Astrocyte of the spinal cord (primary cell): ENCODE results near the gene MTIF2.
"Not testable (repeated sequence)": the region's sequence is repeated elsewhere in the genome, so short reads cannot be mapped to it uniquely, and the experiment has no call there.

Source experiments
- DNase-seq: peaks from one replicate; pipeline ENCODE4 v3.0.0; 2011; ENCODE audit warnings: low read depth, low spot score
- H3K4me3 ChIP-seq: 2 replicates; pipeline ENCODE4 v1.5.1; 2011; ENCODE audit warnings: low read depth, mild to moderate bottlenecking, low read length, moderate library complexity
- in situ Hi-C: cut with HindIII; loops from 2 replicates; pipeline ENCODE4 v1.10.0; 2017; ENCODE audit warnings: low sequenced_read_pairs
- TF ChIP-seq, protein P1 (sequence below): IDR thresholded peaks from 2 replicates; pipeline ENCODE4 v1.5.1; 2012; ENCODE audit warnings: low read depth, mild to moderate bottlenecking, low read length, inconsistent platforms

The MTIF2 gene

DNA sequence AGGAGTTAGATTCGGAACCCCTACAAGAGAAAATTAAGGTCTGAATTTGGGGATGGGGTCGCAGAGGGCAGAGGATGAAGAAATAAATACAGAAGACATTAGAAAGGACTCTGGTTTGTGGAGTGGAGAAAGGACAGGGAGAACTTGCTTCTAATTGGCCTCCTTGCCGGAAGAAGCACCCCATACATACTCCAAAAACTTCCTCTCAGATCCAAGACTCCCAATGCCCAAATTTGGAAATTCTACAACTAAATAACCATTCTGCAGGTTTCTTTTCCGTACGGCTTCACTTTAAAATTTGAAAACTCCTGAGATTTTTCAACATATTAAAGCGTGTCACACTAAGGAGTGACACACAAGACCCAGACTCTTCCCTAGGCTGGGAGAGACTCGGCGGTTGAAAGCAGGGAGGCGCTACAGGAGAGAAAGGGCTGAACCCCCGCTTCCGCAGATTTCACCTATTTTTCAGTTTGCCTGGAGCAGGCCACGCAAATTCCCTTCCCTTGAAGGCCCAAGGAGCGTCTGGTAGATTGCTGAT is 37.4 kb downstream of the MTIF2 start:
- in situ Hi-C loops: no loop called here
- peak; percentile 20 for DNase-seq
- TF ChIP-seq, protein P1, sequence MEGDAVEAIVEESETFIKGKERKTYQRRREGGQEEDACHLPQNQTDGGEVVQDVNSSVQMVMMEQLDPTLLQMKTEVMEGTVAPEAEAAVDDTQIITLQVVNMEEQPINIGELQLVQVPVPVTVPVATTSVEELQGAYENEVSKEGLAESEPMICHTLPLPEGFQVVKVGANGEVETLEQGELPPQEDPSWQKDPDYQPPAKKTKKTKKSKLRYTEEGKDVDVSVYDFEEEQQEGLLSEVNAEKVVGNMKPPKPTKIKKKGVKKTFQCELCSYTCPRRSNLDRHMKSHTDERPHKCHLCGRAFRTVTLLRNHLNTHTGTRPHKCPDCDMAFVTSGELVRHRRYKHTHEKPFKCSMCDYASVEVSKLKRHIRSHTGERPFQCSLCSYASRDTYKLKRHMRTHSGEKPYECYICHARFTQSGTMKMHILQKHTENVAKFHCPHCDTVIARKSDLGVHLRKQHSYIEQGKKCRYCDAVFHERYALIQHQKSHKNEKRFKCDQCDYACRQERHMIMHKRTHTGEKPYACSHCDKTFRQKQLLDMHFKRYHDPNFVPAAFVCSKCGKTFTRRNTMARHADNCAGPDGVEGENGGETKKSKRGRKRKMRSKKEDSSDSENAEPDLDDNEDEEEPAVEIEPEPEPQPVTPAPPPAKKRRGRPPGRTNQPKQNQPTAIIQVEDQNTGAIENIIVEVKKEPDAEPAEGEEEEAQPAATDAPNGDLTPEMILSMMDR: no peak
- H3K4me3 ChIP-seq: peak overlapping the region; percentile 95

DNA sequence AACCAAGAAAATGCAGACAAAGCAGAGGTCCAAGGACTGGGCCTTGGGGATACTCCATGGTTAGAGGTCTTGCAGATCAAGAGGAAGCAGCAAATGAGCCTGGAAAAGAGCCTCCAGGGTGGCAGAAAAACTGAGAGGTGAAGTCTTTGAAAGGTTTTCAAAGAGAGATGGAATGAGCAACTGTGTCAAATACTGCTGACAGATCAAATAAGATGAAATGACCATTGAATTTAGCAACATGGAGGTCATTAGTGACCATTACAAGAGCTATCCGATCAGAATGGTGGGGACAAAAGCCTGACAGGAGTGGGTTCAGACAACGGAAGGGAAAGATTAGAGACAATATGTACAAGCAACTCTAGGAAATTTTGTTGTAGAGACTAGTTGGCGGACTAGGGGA is 38.5 kb downstream of the MTIF2 start:
- H3K4me3 ChIP-seq: no peak overlapping the region
- in situ Hi-C loops: no loop called here
- DNase-seq: no peak
- TF ChIP-seq, protein P1: no peak

DNA sequence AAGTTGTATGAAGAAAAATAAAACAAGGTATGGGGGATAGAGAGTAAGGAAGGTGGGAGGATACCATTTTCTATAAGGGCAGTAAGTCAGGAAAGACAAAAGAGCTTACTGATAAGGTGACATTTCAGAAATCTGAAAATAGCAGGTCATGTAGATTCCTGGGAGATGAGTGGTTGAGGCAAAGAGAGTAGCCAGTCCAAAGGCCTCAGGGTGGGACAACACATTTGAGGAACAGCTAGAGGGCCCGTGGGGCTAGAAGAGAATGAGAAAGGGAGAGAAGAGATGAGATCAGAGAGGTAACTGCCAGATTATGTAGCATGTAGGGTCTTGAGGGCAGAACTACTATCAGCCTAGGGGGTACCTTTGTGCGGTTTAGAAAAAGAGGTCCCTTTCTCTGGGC is 39.8 kb downstream of the MTIF2 start:
- in situ Hi-C loops: no loop called here
- no peak for DNase-seq
- TF ChIP-seq, protein P1: no peak
- no peak overlapping the region for H3K4me3 ChIP-seq

DNA sequence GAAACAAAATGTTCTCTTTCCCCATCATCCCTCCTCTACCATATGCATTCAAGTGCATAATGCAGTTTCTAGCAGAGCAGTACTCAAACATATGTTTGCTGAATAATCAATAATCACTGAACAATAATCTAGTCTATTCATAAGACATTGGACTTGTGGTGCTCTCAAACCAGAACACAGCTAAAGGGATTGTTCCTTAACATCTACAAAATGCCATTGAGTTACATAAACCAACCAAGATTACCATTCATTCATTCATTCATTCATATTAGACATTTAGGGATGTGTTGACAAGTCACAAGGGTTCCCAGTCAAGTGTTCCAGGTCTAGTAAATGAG is 40.8 kb downstream of the MTIF2 start:
- H3K4me3 ChIP-seq: no peak overlapping the region
- in situ Hi-C loops: no loop called here
- TF ChIP-seq, protein P1: no peak
- DNase-seq: no peak

DNA sequence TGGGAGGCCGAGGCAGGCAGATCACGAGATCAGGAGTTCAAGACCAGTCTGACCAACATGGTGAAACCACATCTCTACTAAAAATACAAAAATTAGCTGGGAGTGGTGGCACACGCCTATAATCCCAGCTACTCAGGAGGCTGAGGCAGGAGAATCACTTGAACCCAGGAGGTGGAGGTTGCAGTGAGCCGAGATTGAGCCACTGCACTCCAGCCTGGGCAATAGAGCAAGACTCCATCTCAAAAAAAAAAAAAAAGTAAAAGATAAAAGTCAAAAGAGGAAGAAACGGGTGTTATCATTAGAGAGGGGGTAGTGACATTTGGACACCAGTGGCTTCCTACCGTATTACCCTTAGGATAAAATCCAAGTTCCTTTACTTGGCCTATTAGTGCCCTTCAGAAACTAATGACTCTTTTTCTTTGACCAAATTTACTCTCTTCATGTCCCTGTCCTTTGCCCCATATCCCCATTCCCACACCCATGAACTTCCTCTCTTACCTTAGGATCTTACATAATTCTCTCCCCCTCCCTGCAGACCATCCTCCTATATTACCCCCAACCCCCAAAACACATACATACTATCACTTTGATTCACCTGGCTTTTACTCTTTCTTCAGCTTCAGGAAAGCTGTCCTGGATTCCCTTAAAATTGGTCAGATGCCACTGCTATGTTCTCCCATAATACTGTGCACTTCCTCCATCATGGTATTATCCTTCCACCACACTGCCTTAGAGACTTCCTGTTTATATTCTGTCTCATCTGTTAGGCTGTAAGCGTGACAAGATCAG is 41.4 kb downstream of the MTIF2 start:
- in situ Hi-C loops, DNase-seq: not testable (repeated sequence)

DNA sequence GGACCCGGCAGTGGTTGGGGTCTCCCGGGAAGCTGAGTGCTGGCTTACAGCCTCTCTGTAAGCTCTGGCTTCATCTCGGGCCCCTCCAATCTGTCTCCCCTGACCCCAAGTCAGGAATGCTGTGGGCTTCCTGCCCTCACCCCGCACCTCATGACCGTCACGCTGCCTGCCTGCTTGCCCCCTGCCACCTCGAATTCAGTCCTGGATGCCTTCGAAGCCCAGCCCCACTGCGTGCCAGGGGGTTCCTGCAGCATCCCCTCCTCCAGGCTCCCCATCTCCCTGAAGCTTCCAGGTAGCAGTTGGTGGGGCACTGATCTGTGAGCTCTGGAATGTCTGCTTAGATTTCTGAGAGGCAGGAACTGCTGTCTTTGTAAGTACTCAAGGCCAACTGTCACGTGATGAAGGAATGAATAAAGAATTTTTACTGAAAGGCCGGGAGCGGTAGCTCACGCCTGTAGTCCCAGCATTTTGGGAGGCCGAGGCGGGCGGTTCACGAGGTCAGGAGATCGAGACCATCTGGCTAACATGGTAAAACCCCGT is 43.5 kb downstream of the MTIF2 start:
- H3K4me3 ChIP-seq: no peak overlapping the region
- DNase-seq: no peak
- in situ Hi-C loops: no loop called here
- TF ChIP-seq, protein P1: no peak

More for the DNA sequence above, 41.4 kb downstream of the MTIF2 start:
- not testable (repeated sequence) for H3K4me3 ChIP-seq

DNA sequence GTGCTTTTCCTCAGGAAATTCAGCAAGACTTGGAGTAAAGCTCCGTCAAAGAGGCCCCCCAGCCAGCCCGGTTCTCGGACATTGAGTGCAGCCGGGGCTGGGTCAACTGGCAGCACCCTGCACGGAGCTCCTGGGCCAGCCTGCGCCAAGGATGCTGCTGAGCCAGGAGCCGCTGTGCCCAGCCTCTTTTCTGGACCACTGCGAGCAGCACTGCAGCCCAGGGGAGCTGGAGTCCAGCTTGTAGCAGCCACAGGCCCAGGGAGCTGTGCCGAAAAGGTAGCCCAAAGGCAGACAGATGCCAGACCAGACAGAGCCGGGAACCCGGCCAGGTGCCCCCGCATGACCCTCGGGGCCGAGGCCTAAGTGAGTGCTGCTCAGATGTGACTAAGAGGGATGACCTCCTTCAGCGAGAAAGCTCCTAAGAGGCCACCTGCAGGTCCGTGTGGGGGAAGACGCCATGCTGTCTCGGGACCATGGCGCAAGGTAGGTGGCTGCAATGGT is 44.2 kb downstream of the MTIF2 start:
- no peak overlapping the region for H3K4me3 ChIP-seq
- no peak for DNase-seq
- in situ Hi-C loops: no loop called here
- TF ChIP-seq, protein P1: no peak
